ENCODE data around the gene MTFP1. TPM values are rescaled to one million over a fixed set of nuclear protein-coding genes. Genes with fewer than 3 reads are reported as not detected.

The MTFP1 gene
- total and polyA plus RNA-seq, 9 of the 15 experiments (the other 6 are each of a cell fraction or from before 2014, with no cell fraction given), result 10.7 to 52.0 (median 30.1) TPM

DNA sequence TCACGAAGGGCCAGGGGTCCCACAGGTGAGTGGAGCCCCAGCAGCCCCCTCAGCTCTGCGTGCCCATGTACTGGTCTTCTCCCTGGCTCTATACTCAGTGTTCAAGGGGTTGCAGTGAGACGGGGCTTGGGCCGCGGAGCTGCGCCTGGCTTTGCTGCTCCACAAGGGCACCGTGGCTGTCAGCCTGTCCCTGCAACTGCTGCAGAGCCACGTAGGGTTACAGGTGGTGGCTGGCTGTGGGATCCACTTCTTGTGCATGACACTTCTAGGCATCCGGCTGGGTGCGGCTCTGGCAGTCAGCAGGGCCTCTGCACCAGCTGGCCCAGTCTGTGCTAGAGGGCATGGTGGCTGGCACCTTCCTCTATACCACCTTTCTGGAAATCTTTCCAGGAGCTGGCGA, 14.3 kb downstream of the MTFP1 start (continued):
- TF ChIP-seq, protein P1, sequence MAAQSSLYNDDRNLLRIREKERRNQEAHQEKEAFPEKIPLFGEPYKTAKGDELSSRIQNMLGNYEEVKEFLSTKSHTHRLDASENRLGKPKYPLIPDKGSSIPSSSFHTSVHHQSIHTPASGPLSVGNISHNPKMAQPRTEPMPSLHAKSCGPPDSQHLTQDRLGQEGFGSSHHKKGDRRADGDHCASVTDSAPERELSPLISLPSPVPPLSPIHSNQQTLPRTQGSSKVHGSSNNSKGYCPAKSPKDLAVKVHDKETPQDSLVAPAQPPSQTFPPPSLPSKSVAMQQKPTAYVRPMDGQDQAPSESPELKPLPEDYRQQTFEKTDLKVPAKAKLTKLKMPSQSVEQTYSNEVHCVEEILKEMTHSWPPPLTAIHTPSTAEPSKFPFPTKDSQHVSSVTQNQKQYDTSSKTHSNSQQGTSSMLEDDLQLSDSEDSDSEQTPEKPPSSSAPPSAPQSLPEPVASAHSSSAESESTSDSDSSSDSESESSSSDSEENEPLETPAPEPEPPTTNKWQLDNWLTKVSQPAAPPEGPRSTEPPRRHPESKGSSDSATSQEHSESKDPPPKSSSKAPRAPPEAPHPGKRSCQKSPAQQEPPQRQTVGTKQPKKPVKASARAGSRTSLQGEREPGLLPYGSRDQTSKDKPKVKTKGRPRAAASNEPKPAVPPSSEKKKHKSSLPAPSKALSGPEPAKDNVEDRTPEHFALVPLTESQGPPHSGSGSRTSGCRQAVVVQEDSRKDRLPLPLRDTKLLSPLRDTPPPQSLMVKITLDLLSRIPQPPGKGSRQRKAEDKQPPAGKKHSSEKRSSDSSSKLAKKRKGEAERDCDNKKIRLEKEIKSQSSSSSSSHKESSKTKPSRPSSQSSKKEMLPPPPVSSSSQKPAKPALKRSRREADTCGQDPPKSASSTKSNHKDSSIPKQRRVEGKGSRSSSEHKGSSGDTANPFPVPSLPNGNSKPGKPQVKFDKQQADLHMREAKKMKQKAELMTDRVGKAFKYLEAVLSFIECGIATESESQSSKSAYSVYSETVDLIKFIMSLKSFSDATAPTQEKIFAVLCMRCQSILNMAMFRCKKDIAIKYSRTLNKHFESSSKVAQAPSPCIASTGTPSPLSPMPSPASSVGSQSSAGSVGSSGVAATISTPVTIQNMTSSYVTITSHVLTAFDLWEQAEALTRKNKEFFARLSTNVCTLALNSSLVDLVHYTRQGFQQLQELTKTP (IDR thresholded peaks at IDR 0.05; ENCODE audit: low read depth in 1 of 2, partially characterized antibody in 2 of 2), result no peak
- TF ChIP-seq, protein P2, sequence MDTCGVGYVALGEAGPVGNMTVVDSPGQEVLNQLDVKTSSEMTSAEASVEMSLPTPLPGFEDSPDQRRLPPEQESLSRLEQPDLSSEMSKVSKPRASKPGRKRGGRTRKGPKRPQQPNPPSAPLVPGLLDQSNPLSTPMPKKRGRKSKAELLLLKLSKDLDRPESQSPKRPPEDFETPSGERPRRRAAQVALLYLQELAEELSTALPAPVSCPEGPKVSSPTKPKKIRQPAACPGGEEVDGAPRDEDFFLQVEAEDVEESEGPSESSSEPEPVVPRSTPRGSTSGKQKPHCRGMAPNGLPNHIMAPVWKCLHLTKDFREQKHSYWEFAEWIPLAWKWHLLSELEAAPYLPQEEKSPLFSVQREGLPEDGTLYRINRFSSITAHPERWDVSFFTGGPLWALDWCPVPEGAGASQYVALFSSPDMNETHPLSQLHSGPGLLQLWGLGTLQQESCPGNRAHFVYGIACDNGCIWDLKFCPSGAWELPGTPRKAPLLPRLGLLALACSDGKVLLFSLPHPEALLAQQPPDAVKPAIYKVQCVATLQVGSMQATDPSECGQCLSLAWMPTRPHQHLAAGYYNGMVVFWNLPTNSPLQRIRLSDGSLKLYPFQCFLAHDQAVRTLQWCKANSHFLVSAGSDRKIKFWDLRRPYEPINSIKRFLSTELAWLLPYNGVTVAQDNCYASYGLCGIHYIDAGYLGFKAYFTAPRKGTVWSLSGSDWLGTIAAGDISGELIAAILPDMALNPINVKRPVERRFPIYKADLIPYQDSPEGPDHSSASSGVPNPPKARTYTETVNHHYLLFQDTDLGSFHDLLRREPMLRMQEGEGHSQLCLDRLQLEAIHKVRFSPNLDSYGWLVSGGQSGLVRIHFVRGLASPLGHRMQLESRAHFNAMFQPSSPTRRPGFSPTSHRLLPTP (IDR thresholded peaks at IDR 0.05; ENCODE audit: borderline replicate concordance, extremely low read depth, insufficient read length), result no peak
- TF ChIP-seq SMARCA4 (IDR thresholded peaks at IDR 0.05) (no peak), ZSCAN32 (CRISPR knock-in tag; IDR thresholded peaks at IDR 0.05) (no peak), PCBP2 (IDR thresholded peaks at IDR 0.05; ENCODE audit: low read depth, low read length, poor library complexity, severe bottlenecking) (no peak), TOE1 (IDR thresholded peaks at IDR 0.05; ENCODE audit: borderline replicate concordance) (no peak), TOE1 (CRISPR knock-in tag; IDR thresholded peaks at IDR 0.05; ENCODE audit: borderline replicate concordance, low read depth) (no peak), POLR2A (conservative IDR thresholded peaks at IDR 0.05) (no peak), STAT5B (CRISPR knock-in tag; IDR thresholded peaks at IDR 0.05) (no peak), ZNF707 (CRISPR knock-in tag; conservative IDR thresholded peaks at IDR 0.05) (no peak), HDAC1 (IDR thresholded peaks at IDR 0.05) (no peak), NCOR1 (IDR thresholded peaks at IDR 0.05) (no peak), NFE2 (IDR thresholded peaks at IDR 0.05; ENCODE audit: low read depth) (no peak)
- TF ChIP-seq, protein P3, sequence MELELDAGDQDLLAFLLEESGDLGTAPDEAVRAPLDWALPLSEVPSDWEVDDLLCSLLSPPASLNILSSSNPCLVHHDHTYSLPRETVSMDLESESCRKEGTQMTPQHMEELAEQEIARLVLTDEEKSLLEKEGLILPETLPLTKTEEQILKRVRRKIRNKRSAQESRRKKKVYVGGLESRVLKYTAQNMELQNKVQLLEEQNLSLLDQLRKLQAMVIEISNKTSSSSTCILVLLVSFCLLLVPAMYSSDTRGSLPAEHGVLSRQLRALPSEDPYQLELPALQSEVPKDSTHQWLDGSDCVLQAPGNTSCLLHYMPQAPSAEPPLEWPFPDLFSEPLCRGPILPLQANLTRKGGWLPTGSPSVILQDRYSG (tag; conservative IDR thresholded peaks at IDR 0.05; ENCODE audit: low read depth), result no peak
